ENCODE results near the gene AGAP1.
"Not testable (repeated sequence)": the region's sequence is repeated elsewhere in the genome, so short reads cannot be mapped to it uniquely, and the experiment has no call there.

Gene AGAP1

GRCh38 chr2:235925250-235925919, 431.5 kb downstream of the AGAP1 start:
- in situ Hi-C loops (cut with MboI; ENCODE audit: low sequenced_read_pairs), result no loop called here

GRCh38 chr2:235926229-235926628, 432.4 kb downstream of the AGAP1 start:
- in situ Hi-C loops (cut with MboI; ENCODE audit: low sequenced_read_pairs), result no loop called here

- in situ Hi-C loops (cut with MboI; ENCODE audit: low sequenced_read_pairs), result no loop called here
Observed at GRCh38 chr2:235928751-235929370, 435.0 kb downstream of the AGAP1 start.

DNA sequence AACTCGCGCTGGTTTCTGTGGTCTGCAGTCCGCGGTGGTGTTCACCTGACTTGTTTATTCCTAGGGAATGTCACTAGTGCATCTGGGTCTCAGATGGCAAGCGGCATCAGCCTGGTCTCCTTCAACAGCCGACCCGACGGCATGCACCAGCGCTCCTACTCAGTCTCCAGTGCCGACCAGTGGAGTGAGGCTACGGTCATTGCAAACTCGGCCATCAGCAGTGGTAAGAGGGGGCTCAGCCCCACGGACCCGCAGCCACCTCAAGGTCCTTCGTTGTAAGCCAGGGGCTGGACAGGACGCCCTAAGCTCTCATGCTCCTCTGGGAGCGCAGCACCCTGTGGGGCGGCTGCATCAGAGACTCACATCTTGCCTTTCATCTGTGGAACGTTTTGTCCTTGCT, 436.9 kb downstream of the AGAP1 start:
- in situ Hi-C loops (cut with MboI; ENCODE audit: low sequenced_read_pairs), result no loop called here

- in situ Hi-C loops (cut with MboI; ENCODE audit: low sequenced_read_pairs), result no loop called here
Observed at GRCh38 chr2:235931676-235932075, 437.8 kb downstream of the AGAP1 start.

DNA sequence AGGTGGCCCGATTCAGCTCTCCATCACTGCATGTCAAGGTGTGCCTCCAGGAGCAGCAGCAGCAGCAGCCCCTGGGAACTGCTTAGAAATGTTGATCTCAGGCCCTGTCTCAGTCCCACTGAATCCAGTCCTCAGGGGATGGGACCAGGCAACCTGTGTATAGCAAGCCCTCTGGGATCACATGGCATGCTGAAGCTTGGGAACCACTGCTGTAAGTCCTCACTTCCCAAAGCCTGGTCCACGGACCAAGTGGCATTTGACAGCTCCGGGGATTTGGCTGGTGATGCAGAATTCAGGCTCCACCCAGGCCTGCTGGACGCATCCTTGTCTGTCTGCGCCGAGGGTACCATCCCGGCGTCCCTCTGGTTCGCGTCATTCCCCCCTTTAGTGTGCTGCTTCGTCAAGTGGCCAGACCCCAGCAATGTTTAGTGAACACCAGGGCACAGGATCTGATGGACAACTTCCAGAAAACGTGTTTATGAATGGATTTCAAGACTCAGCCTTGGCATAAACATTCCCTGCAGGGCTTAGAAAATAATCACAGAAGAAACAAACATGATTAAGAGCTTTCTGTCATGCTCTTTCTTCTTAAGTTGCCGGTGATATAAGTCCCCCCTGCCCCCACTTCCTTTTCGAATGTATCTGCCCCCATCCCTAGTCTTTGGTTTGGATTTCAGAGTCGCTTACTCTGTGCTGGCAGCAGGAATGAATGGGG, 440.4 kb downstream of the AGAP1 start:
- in situ Hi-C loops (cut with MboI; ENCODE audit: low sequenced_read_pairs), result no loop called here

DNA sequence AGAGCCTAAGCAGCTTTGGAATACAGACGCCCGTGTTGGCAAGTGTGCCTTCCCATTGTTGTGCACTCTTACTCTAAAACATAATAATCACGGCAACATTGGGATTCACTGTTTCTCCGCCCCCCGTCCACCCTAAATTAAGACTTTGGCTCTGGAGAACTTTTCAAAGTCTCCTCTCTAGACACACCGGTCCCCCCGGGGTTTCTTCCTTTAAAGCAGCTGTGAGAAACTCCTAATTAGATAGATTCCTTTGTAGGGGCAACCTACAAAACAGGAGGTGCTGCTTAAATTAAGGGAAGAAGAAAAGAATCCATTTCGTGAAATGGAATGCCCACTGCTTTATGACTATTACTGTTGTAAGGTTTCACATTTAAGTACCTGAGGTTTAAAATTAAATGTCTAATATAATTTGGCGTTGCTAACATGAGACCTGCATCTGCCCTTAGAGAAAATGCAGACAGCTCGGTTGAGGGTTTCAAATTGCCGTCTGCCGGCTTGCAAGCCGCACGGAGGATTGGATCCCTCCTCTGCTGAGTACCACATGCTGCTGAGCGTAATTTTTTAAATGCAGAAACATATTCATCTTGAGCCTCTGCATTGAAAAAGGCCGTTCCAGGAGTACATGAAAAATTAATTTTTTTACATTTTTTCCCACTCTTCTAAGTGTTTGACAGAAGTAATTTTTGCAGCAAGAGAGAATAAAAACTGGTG, 441.1 kb downstream of the AGAP1 start:
- in situ Hi-C loops (cut with MboI; ENCODE audit: low sequenced_read_pairs), result no loop called here

- in situ Hi-C loops (cut with MboI; ENCODE audit: low sequenced_read_pairs), result no loop called here
Observed at GRCh38 chr2:235935773-235936172, 441.9 kb downstream of the AGAP1 start.

DNA sequence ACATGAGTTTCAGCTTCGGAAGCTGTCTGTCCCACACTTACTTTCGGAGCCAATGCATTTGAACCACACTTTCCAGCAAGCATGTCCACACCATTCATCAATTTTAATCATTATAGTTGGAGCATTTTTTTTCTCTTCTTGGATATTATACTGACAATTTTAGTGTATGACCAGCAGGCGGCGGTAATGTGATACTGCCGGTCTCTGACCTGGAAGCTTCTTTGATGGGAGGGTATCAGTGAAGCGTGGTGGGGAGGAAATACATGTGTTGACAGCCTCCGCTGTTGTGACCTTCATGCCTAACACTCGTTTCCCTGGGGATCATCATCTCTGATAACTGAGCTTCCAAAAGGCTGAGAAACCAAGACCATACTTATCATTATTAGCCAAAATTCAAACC, 442.6 kb downstream of the AGAP1 start:
- in situ Hi-C loops (cut with MboI; ENCODE audit: low sequenced_read_pairs), result no loop called here

DNA sequence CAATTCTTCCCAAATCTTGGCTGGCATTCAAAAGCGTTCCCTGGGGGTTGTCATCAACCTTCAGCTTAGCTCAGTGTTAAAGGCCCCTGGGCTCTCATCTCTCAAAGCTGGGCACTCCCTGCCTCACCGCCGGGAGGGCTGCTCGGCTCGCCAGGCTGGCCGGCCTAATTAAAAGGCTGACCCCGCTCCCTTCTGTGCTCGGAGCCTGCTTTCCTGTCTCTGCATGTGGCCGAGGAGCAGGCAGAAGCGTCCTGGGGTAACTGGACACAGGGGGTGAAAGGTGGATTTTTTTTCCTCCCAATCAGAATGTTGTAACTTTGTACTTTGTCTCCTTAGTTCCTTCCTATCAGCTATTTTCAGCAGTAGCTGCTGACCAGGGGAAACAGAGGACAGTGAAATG, 443.2 kb downstream of the AGAP1 start:
- in situ Hi-C loops (cut with MboI; ENCODE audit: low sequenced_read_pairs), result no loop called here

- in situ Hi-C loops (cut with MboI; ENCODE audit: low sequenced_read_pairs), result no loop called here
Observed at GRCh38 chr2:235937526-235937925, 443.7 kb downstream of the AGAP1 start.

DNA sequence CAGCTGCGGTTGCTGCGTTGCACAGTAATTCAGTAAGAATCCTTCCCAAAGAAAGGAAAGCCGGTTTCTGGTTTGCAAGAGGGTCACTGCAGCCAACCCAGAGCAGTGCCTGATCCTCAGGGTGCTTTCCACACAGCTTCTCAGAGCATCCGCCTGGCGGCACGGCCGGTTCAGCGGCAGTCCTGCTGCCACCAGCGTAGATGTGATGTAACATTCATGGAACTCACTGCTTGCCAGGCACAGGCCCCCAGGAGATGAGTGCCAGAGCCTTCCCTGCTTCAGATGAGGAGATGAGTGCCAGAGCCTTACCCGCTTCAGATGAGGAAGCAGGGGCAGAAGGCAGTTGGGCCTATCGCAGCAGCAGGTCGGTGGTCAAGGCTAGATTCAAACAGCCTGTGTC, 444.1 kb downstream of the AGAP1 start:
- in situ Hi-C loops (cut with MboI; ENCODE audit: low sequenced_read_pairs), result no loop called here

DNA sequence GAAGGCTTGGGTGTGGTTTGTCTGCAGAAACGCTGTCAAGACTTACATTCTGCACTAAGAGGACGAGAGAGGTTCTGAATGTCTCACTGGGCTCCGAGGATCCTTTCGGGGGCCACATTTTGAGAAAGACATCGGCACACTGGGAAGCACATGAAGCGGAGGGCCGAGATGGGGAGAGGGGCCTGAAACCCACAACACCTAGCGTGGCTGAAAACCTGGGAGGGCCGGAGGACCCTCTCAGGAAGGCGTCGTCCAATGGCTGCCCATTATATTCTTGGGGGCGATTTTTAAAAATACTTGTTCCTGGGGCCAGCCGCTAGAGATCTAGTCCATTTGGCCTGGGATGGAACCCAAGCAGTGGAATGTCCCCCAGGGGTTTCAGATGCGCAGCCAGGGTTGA, 444.8 kb downstream of the AGAP1 start:
- in situ Hi-C loops (cut with MboI; ENCODE audit: low sequenced_read_pairs), result no loop called here

DNA sequence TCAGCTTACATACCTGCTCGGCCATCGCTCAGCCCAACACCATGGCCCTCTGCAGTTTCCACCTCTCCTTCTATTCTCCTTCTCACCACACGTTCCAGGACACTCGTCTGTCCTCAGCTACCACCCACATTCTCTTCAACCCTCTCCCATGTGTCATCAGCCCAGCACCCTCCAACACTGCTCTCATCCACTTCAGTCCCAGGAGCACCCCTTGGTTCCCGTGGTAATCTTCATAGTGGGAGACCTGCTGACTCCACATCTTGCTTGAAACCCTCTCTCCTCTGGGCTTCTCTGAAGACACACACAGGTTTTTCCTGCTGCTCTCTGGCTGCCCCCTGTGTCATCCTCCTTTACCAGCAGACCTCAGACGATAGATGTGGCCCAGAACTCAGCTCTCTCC, 445.6 kb downstream of the AGAP1 start:
- in situ Hi-C loops (cut with MboI; ENCODE audit: low sequenced_read_pairs), result no loop called here

DNA sequence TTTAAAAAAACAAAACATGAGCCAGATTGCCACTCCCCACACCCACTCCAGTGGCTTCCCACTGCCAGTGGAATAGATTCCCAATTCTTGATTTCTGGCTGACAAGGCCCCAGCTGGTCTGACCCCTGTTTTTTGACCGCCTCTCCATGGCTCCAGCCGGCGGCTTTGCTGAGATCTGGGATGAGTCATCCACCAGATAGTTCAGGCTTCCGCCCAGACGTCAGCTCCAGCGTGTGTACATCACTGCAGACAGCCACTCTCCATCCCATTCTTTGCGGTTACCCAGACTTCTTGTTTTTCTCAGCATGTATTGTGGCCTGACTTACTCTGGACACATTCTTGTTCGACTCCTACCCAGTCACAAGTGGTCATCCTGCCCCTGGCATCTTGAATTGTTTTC, 446.5 kb downstream of the AGAP1 start:
- in situ Hi-C loops (cut with MboI; ENCODE audit: low sequenced_read_pairs), result no loop called here

GRCh38 chr2:235944591-235944990, 450.7 kb downstream of the AGAP1 start:
- in situ Hi-C loops (cut with MboI; ENCODE audit: low sequenced_read_pairs), result no loop called here

DNA sequence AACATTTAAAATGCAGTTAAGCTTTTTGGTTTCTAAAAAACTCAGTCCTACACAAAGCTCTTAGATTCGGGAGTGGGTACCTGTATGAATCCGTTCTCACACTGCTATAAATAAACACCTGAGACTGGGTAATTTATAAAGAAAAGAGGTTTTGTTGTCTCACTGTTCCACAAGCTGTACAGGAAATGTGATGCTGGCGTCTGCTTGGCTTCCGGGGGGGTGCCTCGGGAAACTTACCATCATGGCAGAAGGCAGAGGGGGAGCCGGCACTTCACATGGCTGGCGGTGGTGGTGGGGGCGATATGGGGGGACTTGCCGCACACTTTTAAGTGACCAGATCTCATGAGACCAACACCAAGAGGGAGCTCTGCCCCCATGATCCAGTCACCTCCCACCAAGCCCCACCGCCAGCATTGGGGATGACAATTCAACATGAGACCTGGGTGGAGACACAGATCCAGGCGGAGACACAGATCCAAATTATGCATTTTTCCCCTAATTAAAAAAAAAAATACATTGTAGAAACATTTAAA, 451.8 kb downstream of the AGAP1 start:
- in situ Hi-C loops (cut with MboI; ENCODE audit: low sequenced_read_pairs), result no loop called here

GRCh38 chr2:235946590-235946989, 452.7 kb downstream of the AGAP1 start:
- in situ Hi-C loops (cut with MboI; ENCODE audit: low sequenced_read_pairs), result no loop called here

DNA sequence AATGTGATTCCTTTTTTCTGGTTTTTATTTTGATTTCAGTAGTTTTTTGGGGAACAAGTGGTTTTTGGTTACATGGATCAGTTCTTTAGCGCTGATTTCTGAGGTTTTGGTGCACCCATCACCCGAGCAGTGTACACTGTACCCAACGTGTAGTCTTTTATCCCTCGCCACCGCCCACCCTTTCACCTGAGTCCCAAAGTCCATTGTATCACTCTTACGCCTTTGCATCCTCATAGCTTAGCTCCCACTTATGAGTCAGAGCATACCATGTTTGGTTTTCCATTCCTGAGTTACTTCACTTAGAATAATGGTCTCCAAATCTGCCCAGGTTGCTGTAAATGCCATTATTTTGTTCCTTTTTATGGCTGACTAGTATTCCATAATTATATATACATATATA, 453.2 kb downstream of the AGAP1 start:
- in situ Hi-C loops (cut with MboI; ENCODE audit: low sequenced_read_pairs), result not testable (repeated sequence)

DNA sequence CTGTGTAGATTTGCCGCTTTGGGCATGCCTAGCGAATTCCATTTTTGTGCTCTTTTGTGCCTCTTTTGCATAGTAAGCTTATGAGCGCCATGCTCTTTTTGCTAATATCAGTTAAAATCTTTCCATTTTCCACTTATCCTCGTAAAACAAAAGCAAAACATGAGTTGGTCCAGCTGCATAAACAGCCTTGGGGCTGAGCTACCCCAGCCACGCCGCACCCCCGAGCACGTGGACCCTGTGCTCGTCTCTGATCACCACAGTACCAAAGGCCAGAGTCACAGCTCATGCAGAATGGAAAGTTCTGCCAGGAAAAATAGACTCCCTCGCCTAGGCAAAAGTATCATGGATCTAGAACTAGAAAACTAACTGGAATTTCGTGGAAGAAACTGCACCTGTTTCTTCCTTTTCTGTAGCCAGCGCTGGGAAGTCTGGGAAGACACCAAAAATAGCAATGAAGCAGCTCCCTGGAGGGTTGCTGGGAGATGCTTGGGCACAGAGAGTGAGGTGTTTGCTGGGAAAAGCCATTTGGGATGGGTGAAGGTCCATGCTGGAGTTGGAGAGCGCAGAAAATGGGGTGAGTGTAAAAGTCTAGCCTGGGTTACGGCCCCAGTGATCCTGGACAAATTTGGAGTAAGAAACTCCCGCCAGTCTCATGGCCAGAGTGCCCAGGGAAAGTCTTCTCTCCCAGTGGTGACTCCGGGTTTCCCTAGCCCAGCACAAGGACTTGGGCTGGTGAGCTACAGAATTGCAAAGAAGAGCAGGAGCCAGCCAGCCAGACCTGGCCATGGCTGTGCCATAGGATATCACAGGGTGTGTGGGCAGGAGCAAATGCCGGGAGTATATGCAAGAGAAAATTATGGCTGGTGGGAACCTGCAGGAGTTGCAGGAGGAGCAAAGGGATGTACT, 456.0 kb downstream of the AGAP1 start:
- in situ Hi-C loops (cut with MboI; ENCODE audit: low sequenced_read_pairs), result no loop called here

DNA sequence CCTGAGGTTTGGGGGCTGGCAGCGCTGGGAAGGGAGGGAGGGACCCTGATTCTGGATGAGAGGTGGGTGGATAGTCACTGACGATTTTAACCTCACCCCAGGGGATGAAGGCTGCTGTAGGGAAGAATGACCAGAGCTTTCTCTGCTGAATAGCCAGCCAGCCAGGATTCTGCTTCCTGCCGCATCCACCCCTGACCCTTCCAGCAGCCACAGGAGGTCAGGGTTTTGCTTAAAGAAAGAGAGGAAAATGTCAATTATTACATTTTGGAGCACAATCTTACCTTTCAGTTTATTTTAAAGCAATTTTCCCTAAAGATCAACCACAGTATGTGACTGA, 456.6 kb downstream of the AGAP1 start:
- in situ Hi-C loops (cut with MboI; ENCODE audit: low sequenced_read_pairs), result no loop called here
